CD14-positive monocyte (primary cell): Measurements from ENCODE around the gene ATP8A1. TPM values are rescaled to one million over a fixed set of nuclear protein-coding genes. Genes with fewer than 3 reads are reported as not detected.

Experiments used
- DNase-seq, 3 donors: peaks; one replicate each; pipeline ENCODE4 v3.0.0-alpha.2; 2011 to 2022
- H2AFZ ChIP-seq: 2 replicates; pipeline ENCODE4 v1.6.0; 2012; ENCODE audit warnings: mild to moderate bottlenecking, low read depth, low read length, inconsistent platforms; ENCODE audit not compliant: insufficient read depth, poor library complexity, severe bottlenecking
- H3K27ac ChIP-seq, 2 donors: 1 replicate in 1 of 2; 2 replicates in 1 of 2; pipeline ENCODE4 v1.5.1; 2012 to 2013; ENCODE audit warnings: low read length in 2 of 2, control low read depth in 1 of 2, inconsistent platforms in 1 of 2, low read depth in 1 of 2, mild to moderate bottlenecking in 1 of 2
- H3K27me3 ChIP-seq, 2 donors: one replicate each; pipeline versions ENCODE4 v1.6.0 to v1.6.1; 2011 to 2013; ENCODE audit warnings: low read length in 2 of 2; ENCODE audit not compliant: control insufficient read depth in 2 of 2, insufficient read depth in 2 of 2
- H3K36me3 ChIP-seq, 2 donors: replicated peaks in 1 of 2; 1 replicate in 1 of 2; 2 replicates in 1 of 2; pipeline versions ENCODE4 v1.5.1 to v1.6.1; 2012 to 2013; ENCODE audit warnings: low read length in 2 of 2, control low read depth in 1 of 2, inconsistent platforms in 1 of 2, mild to moderate bottlenecking in 1 of 2; ENCODE audit not compliant: insufficient read depth in 2 of 2, control insufficient read depth in 1 of 2
- H3K4me1 ChIP-seq, 2 donors: 1 replicate in 1 of 2; 2 replicates in 1 of 2; pipeline versions ENCODE4 v1.5.1 to v1.6.1; 2012 to 2013; ENCODE audit warnings: low read length in 2 of 2, control low read depth in 1 of 2, inconsistent platforms in 1 of 2, mild to moderate bottlenecking in 1 of 2, moderate library complexity in 1 of 2; ENCODE audit not compliant: insufficient read depth in 2 of 2, control insufficient read depth in 1 of 2
- H3K4me2 ChIP-seq: replicated peaks from 2 replicates; pipeline ENCODE3; 2012; ENCODE audit warnings: low read length, moderate library complexity, mild to moderate bottlenecking; ENCODE audit not compliant: poor library complexity, severe bottlenecking; ENCODE audit errors: extremely low read depth
- H3K4me3 ChIP-seq, 3 experiments: fragments of 200-600 bp in 1 of 3; sonication (generic) in 1 of 3; replicated peaks in 1 of 3; 1 replicate in 2 of 3; 2 replicates in 1 of 3; pipeline ENCODE4 v1.5.1; 2011 to 2013; ENCODE audit warnings: low read length in 3 of 3, mild to moderate bottlenecking in 3 of 3, control low read depth in 2 of 3, low read depth in 2 of 3, inconsistent platforms in 1 of 3, moderate library complexity in 1 of 3
- H3K79me2 ChIP-seq: 2 replicates; pipeline ENCODE4 v1.6.0; 2012; ENCODE audit warnings: mild to moderate bottlenecking, control low read depth, inconsistent platforms, low read length, moderate library complexity; ENCODE audit not compliant: insufficient read depth
- H3K9ac ChIP-seq: 2 replicates; pipeline ENCODE4 v1.6.0; 2017; ENCODE audit warnings: low read length, mild to moderate bottlenecking; ENCODE audit not compliant: insufficient read depth, poor library complexity, severe bottlenecking
- H3K9me3 ChIP-seq, 2 donors: replicated peaks in 1 of 2; 1 replicate in 1 of 2; 2 replicates in 1 of 2; pipeline versions ENCODE4 v1.5.1 to v1.6.1; 2012 to 2013; ENCODE audit warnings: low read length in 2 of 2, control low read depth in 1 of 2; ENCODE audit not compliant: control insufficient read depth in 1 of 2, insufficient read depth in 1 of 2
- H4K20me1 ChIP-seq: 2 replicates; pipeline ENCODE4 v1.6.0; 2012; ENCODE audit warnings: mild to moderate bottlenecking, low read length, control low read depth, moderate library complexity; ENCODE audit not compliant: insufficient read depth
- H3K27ac Mint-ChIP-seq, 7 donors: one replicate each; pipeline ENCODE4 v1.8.0; 2020; ENCODE audit warnings: mild to moderate bottlenecking in 7 of 7, mixed read lengths in 7 of 7, moderate library complexity in 6 of 7, inconsistent platforms in 2 of 7
- H3K27me3 Mint-ChIP-seq, 3 donors: one replicate each; pipeline ENCODE4 v1.8.0; 2021 to 2022; ENCODE audit warnings: low read depth in 3 of 3, mild to moderate bottlenecking in 3 of 3, mixed read lengths in 3 of 3, moderate library complexity in 3 of 3, inconsistent platforms in 1 of 3
- H3K36me3 Mint-ChIP-seq, 2 donors: one replicate each; pipeline ENCODE4 v1.8.0; 2020; ENCODE audit warnings: mixed read lengths in 2 of 2, inconsistent platforms in 1 of 2, mild to moderate bottlenecking in 1 of 2
- H3K4me1 Mint-ChIP-seq: one replicate; pipeline ENCODE4 v1.8.0; 2020; ENCODE audit warnings: mild to moderate bottlenecking, mixed read lengths
- H3K4me3 Mint-ChIP-seq, 2 donors: one replicate each; pipeline ENCODE4 v1.8.0; 2020; ENCODE audit warnings: mild to moderate bottlenecking in 2 of 2, mixed read lengths in 2 of 2, moderate library complexity in 1 of 2
- H3K9me3 Mint-ChIP-seq, 7 donors: one replicate each; pipeline ENCODE4 v1.8.0; 2020 to 2022; ENCODE audit warnings: mixed read lengths in 7 of 7, mild to moderate bottlenecking in 6 of 7, moderate library complexity in 6 of 7, inconsistent platforms in 2 of 7
- CTCF ChIP-seq: fragments of 200-600 bp; IDR thresholded peaks from one replicate; pipeline ENCODE4 v1.8.0; 2022; ENCODE audit warnings: antibody characterized with exemption, mild to moderate bottlenecking
- WGBS: methylation state at CpG from one replicate; pipeline ENCODE4 v1.1.5; 2013; ENCODE audit warnings: missing lambda C conversion rate; ENCODE audit not compliant: insufficient coverage; 5-methylcytosine and 5-hydroxymethylcytosine counted together
- intact Hi-C, 2 donors: fragments of 100-400 bp; cut with micrococcal nuclease; formaldehyde crosslinking; loops; one replicate each; pipeline versions ENCODE4 v1.15.0 to v1.15.1; 2023
- polyA plus RNA-seq, 3 donors: library from polyadenylated mRNA; depleted of rRNA in 1 of 3; unstranded in 2 of 3; stranded (reverse) in 1 of 3; fragments of 300-500 nt in 2 of 3; fragments of >200 nt in 1 of 3; fragmentation: Illumina TruSeq in 2 of 3; gene quantifications; 1 replicate in 2 of 3; 2 replicates in 1 of 3; pipeline ENCODE4 v1.2.3, GENCODE V29; 2012 to 2021

The ATP8A1 gene
- polyA plus RNA-seq, 3 donors: 2.2 to 10.8 (median 3.2) TPM

- Mint-ChIP-seq H3K27ac (no peak overlapping the region), H3K4me1 (peaks cover 46% of the 10 kb centered on the region), H3K27me3 (peaks cover 0 to 2% (median 0%) of the 10 kb centered on the region in 3 donors), H3K9me3 (no peaks in the 10 kb centered on the region), H3K36me3 (no peaks in the 10 kb centered on the region), H3K4me3 (no peak overlapping the region)
- Histone ChIP-seq H3K36me3 (no peaks in the 10 kb centered on the region), H2AFZ (no peak overlapping the region), H3K4me3 (no peak overlapping the region), H3K27ac (no peak overlapping the region), H3K9me3 (no peaks in the 10 kb centered on the region), H3K79me2 (peaks cover 7% of the 10 kb centered on the region), H4K20me1 (peaks cover 11% of the 10 kb centered on the region), H3K27me3 (no peaks in the 10 kb centered on the region), H3K4me2 (no peak overlapping the region), H3K4me1 (peaks cover 0 to 5% of the 10 kb centered on the region in 2 donors), H3K9ac (no peak overlapping the region)
- no peak for TF ChIP-seq CTCF
- no peak for DNase-seq
- intact Hi-C loops: no loop called here
- 93% methylated on average over 2 of the region's 3 CpGs for WGBS
Observed at GRCh38 chr4:42636645-42636949, 20.3 kb downstream of the ATP8A1 start.

- no peak for TF ChIP-seq CTCF
- H3K36me3 ChIP-seq: no peaks in the 10 kb centered on the region
- H3K27ac ChIP-seq: no peak overlapping the region
- peaks cover 11% of the 10 kb centered on the region for H4K20me1 ChIP-seq
- no peak overlapping the region for H3K9ac ChIP-seq
- peaks cover 37% of the 10 kb centered on the region for H3K4me1 Mint-ChIP-seq
- no peaks in the 10 kb centered on the region for H3K27me3 ChIP-seq
- intact Hi-C loops: no loop called here
- H3K4me2 ChIP-seq: no peak overlapping the region
- no peak overlapping the region for H2AFZ ChIP-seq
- peaks cover 0 to 5% of the 10 kb centered on the region in 2 donors for H3K4me1 ChIP-seq
- 100% methylated on average over 2 of the region's 5 CpGs for WGBS
- no peaks in the 10 kb centered on the region for H3K36me3 Mint-ChIP-seq
- H3K4me3 Mint-ChIP-seq: no peak overlapping the region
- no peaks in the 10 kb centered on the region for H3K9me3 ChIP-seq
- no peak overlapping the region for H3K4me3 ChIP-seq
- H3K27me3 Mint-ChIP-seq: peaks cover 0 to under 1% (median 0%) of the 10 kb centered on the region in 3 donors
- DNase-seq: no peak
- no peaks in the 10 kb centered on the region for H3K9me3 Mint-ChIP-seq
- H3K79me2 ChIP-seq: no peaks in the 10 kb centered on the region
- H3K27ac Mint-ChIP-seq: no peak overlapping the region
Observed at GRCh38 chr4:42633605-42634388, 23.1 kb downstream of the ATP8A1 start.
